Activated naive CD8-positive, alpha-beta T cell treated with anti-CD3 and anti-CD28 coated beads, Interleukin-2, amount 50 U/mL, for 16 hours (primary cell): ENCODE measurements around the gene ARF5.

Source experiments
- DNase-seq: peaks from one replicate; pipeline ENCODE4 v3.0.0-alpha.2; 2020; ENCODE audit warnings: low read depth, low spot score

ARF5 gene

DNA sequence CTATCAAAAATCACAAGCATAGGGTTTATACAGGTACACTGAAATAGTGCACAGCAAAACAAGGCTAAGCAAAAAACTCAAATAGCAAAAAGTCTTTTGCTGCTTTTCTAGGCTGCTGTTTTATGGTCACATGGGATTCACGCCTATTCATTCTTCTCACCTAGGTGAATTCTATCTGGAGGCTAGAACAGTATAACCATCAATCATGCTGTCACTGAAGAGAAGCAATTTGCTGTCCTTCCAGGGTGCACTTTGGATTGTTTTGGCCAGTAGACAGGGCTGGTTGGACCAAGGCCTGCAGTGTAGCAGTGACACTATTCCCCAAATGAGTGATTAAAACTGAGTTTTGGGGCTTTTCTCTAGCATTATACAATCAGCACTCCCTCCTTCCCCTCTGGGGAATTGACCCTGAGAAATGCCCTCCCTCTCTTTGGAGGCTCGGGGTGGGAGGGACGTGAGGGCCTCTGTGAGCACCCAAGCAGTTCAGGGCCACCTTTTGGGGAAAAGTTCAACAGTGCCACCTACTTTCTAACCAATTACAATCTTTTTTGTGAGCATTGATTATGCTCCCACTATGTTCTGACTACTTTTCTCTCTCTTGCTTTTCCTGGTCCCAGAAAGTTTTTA is 47.6 kb downstream of the ARF5 start:
- no peak for DNase-seq

DNA sequence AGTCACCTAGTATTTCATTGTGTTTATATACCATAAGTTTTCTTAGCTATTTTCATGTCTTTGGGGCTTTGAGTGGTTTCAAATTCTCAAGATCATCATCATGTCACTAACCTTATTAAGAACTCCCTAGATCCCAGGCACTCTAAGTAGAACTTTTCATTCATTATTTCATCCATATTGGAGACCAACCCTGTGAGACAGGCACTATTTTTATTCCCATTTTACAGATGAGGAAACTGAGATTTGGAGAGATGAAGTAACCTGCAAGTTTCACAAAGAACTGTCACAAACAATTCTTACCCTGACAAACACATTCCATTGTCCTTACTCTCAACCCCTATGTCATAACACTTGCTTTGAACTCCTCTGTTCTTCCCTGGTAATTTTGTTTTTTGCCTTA is 50.0 kb downstream of the ARF5 start:
- no peak for DNase-seq
